Neuronal stem cell (in vitro differentiated cells): ENCODE data around the gene FBH1.
A peak's percentile ranks its signal among the peaks of the same experiment; 100 is the strongest.
"Not testable (repeated sequence)": the region's sequence is repeated elsewhere in the genome, so short reads cannot be mapped to it uniquely, and the experiment has no call there.

Source experiments
- DNase-seq: peaks from one replicate; pipeline ENCODE4 v3.0.0-alpha.2; 2013; ENCODE audit warnings: low spot score
- H2AFZ ChIP-seq: one replicate; pipeline ENCODE4 v1.6.1; 2013; ENCODE audit warnings: mild to moderate bottlenecking, low read length, inconsistent platforms
- H2AK5ac ChIP-seq: 2 replicates; pipeline ENCODE4 v1.6.1; 2013; ENCODE audit warnings: low read depth, mild to moderate bottlenecking, inconsistent platforms, low read length, moderate library complexity, mixed read lengths
- H2BK120ac ChIP-seq: 2 replicates; pipeline ENCODE4 v1.6.1; 2013; ENCODE audit warnings: low read depth, mild to moderate bottlenecking, inconsistent platforms, low read length, moderate library complexity, mixed read lengths
- H2BK12ac ChIP-seq: one replicate; pipeline ENCODE4 v1.6.1; 2013; ENCODE audit warnings: low read length, inconsistent platforms
- H2BK15ac ChIP-seq: 2 replicates; pipeline ENCODE4 v1.6.1; 2013; ENCODE audit warnings: mild to moderate bottlenecking, low read length, inconsistent platforms, mixed read lengths
- H2BK5ac ChIP-seq: one replicate; pipeline ENCODE4 v1.6.1; 2013; ENCODE audit warnings: inconsistent platforms, mild to moderate bottlenecking, low read length, moderate library complexity
- H3K14ac ChIP-seq: one replicate; pipeline ENCODE4 v1.6.1; 2013; ENCODE audit warnings: low read length, inconsistent platforms
- H3K18ac ChIP-seq: 2 replicates; pipeline ENCODE4 v1.6.1; 2013; ENCODE audit warnings: low read length, inconsistent platforms
- H3K23ac ChIP-seq: 2 replicates; pipeline ENCODE4 v1.6.1; 2013; ENCODE audit warnings: low read depth, mild to moderate bottlenecking, mixed read lengths, low read length, inconsistent platforms; ENCODE audit not compliant: poor library complexity
- H3K27ac ChIP-seq: replicated peaks from 3 replicates; pipeline ENCODE4 v1.5.1; 2013; ENCODE audit warnings: low read length, inconsistent platforms
- H3K27me3 ChIP-seq, 3 experiments: 2 replicates each; pipeline ENCODE4 v1.6.1; 2013; ENCODE audit warnings: low read length in 3 of 3, mild to moderate bottlenecking in 2 of 3, inconsistent platforms in 1 of 3, low read depth in 1 of 3, mixed read lengths in 1 of 3, moderate library complexity in 1 of 3; ENCODE audit not compliant: control insufficient read depth in 3 of 3, insufficient read depth in 3 of 3
- H3K36me3 ChIP-seq, 2 donors: replicated peaks in 1 of 2; 2 replicates each; pipeline ENCODE4 v1.6.1; 2013; ENCODE audit warnings: low read length in 2 of 2; ENCODE audit not compliant: control insufficient read depth in 2 of 2, insufficient read depth in 2 of 2
- H3K4ac ChIP-seq: 2 replicates; pipeline ENCODE4 v1.6.1; 2013; ENCODE audit warnings: inconsistent platforms, mild to moderate bottlenecking, low read length, moderate library complexity
- H3K4me1 ChIP-seq, 2 donors: 1 replicate in 1 of 2; 2 replicates in 1 of 2; pipeline ENCODE4 v1.6.1; 2013; ENCODE audit warnings: low read length in 2 of 2, low read depth in 1 of 2; ENCODE audit not compliant: control insufficient read depth in 2 of 2, insufficient read depth in 1 of 2
- H3K4me2 ChIP-seq: one replicate; pipeline ENCODE4 v1.6.1; 2013; ENCODE audit warnings: mild to moderate bottlenecking, low read length, inconsistent platforms; ENCODE audit not compliant: insufficient read depth, poor library complexity, severe bottlenecking
- H3K4me3 ChIP-seq, 2 donors: 2 replicates each; pipeline ENCODE4 v1.5.1; 2013; ENCODE audit warnings: low read length in 2 of 2, mild to moderate bottlenecking in 2 of 2, inconsistent platforms in 1 of 2, moderate library complexity in 1 of 2
- H3K79me1 ChIP-seq: one replicate; pipeline ENCODE4 v1.6.1; 2013; ENCODE audit warnings: low read depth, mild to moderate bottlenecking, inconsistent platforms, low read length, moderate library complexity
- H3K9ac ChIP-seq: one replicate; pipeline ENCODE4 v1.6.1; 2013; ENCODE audit warnings: mild to moderate bottlenecking, low read depth, low read length, inconsistent platforms; ENCODE audit not compliant: poor library complexity
- H3K9me3 ChIP-seq, 2 donors: replicated peaks in 1 of 2; 2 replicates each; pipeline versions ENCODE3 to v1.6.1; 2013; ENCODE audit warnings: low read length in 2 of 2, mild to moderate bottlenecking in 2 of 2, inconsistent platforms in 1 of 2, low read depth in 1 of 2, mixed read lengths in 1 of 2, moderate library complexity in 1 of 2; ENCODE audit not compliant: control insufficient read depth in 2 of 2, insufficient read depth in 1 of 2
- H4K8ac ChIP-seq: one replicate; pipeline ENCODE4 v1.6.1; 2013; ENCODE audit warnings: low read depth, mild to moderate bottlenecking, inconsistent platforms, low read length, moderate library complexity
- H4K91ac ChIP-seq: one replicate; pipeline ENCODE4 v1.6.1; 2013; ENCODE audit warnings: low read length, low read depth, mild to moderate bottlenecking, inconsistent platforms; ENCODE audit not compliant: poor library complexity
- WGBS, 2 donors: extraction: QIAGEN DNeasy Blood & Tissue Kit; methylation state at CpG; one replicate each; pipeline ENCODE4 v1.1.7; 2013; ENCODE audit warnings: missing lambda C conversion rate in 2 of 2, mixed read lengths in 1 of 2; ENCODE audit not compliant: insufficient read length in 2 of 2, insufficient replicate concordance in 1 of 2; ENCODE audit errors: extremely low coverage in 2 of 2; 5-methylcytosine and 5-hydroxymethylcytosine counted together

Gene FBH1

DNA sequence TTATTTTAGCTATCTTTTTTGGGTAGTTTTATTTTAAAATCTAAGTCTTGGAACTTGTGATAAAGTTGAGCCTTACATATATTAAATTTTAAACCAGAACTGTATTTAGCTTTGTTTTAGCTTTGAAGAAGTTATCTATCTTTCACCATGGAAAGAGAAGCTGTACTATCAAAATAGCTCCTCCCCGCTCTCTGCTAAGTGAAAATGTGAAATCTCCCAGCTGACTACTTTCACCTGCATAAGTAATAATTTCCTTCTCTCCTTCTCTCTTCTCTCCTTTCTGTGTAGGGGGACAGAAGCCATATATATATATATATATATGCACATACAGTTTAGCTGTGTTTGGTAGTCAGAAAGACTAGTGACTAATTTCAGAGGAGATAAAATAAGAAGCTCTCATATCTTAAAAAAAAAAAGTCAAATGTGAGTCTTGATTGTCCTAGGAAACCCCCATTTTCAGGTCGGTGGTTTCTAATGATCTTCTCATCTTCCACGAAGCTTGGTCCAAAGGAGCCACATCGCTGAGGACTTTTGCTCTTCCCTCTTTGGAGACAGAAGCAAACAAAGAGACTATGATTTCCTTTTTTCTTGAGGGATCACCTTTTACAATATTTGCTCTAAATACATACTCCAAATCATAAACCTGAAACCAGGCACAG, 46.2 kb upstream of the FBH1 start:
- no peak overlapping the region for H3K27ac ChIP-seq
- H3K79me1 ChIP-seq: peaks cover 4% of the 10 kb centered on the region
- H3K18ac ChIP-seq: no peak overlapping the region
- H3K4ac ChIP-seq: no peak overlapping the region
- peaks cover 0 to 2% (median 0%) of the 10 kb centered on the region in 3 experiments for H3K27me3 ChIP-seq
- H4K91ac ChIP-seq: no peak overlapping the region
- DNase-seq: no peak
- H4K8ac ChIP-seq: no peak overlapping the region
- no CpG with 5 or more reads among the region's 4 CpGs for WGBS, 2 donors
- no peak overlapping the region for H2BK15ac ChIP-seq
- H3K4me2 ChIP-seq: no peak overlapping the region
- no peak overlapping the region for H3K9ac ChIP-seq
- no peak overlapping the region for H3K4me3 ChIP-seq
- peaks cover 0 to 2% of the 10 kb centered on the region in 2 donors for H3K9me3 ChIP-seq
- H2AK5ac ChIP-seq: no peak overlapping the region
- no peak overlapping the region for H2BK120ac ChIP-seq
- no peak overlapping the region for H2BK5ac ChIP-seq
- H3K4me1 ChIP-seq: peaks cover 4 to 9% of the 10 kb centered on the region in 2 donors
- H3K23ac ChIP-seq: no peak overlapping the region
- H3K14ac ChIP-seq: no peak overlapping the region
- no peak overlapping the region for H2BK12ac ChIP-seq
- H2AFZ ChIP-seq: no peak overlapping the region
- peaks cover 0 to 2% of the 10 kb centered on the region in 2 donors for H3K36me3 ChIP-seq

DNA sequence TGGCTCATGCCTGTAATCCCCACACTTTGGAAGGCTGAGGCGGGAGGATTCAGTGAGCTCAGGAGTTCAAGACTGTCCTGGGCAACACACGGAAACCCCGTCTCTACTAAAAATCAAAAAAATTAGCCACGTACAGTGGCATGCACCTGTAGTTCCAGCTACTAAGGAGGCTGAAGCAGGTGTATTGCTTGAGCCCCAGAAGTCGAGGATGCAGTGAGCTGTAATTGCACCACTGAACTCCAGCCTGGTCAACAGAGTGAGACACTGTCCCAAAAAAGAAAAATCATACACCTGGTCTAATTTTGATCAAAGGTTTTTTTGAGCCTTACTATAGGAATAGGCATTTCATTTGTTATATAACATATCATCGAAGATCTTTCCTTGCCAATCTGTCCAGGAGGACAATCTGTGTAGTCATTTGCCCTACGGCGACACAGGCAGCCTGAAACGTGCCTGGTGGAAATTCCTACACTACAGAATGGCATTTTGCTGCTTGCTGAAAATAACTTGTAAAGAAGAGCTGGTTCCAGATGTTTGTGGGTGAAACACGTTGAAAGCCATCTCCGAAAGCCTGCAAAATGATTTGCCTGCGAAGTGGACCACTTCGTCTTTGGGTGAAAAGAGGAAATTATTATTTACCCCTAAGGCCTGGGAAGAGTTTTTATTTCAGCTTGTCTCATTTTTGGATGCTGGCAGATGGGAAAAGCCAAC, 45.5 kb upstream of the FBH1 start:
- Histone ChIP-seq H2BK15ac (no peak overlapping the region), H4K8ac (no peak overlapping the region), H3K79me1 (peaks cover 4% of the 10 kb centered on the region), H3K36me3 (peaks cover 0 to 1% of the 10 kb centered on the region in 2 donors), H2BK12ac (no peak overlapping the region), H3K4me1 (peaks cover 4 to 9% of the 10 kb centered on the region in 2 donors), H2AFZ (peak overlapping the region; percentile 22), H2AK5ac (no peak overlapping the region), H4K91ac (no peak overlapping the region), H3K9me3 (peaks cover 0 to 2% of the 10 kb centered on the region in 2 donors), H3K23ac (no peak overlapping the region), H3K14ac (no peak overlapping the region), H3K18ac (no peak overlapping the region), H3K4ac (no peak overlapping the region), H3K4me3 (no peak overlapping the region), H3K4me2 (no peak overlapping the region), H2BK120ac (no peak overlapping the region), H3K27me3 (peaks cover 0 to 2% (median 0%) of the 10 kb centered on the region in 3 experiments), H2BK5ac (no peak overlapping the region), H3K9ac (no peak overlapping the region), H3K27ac (no peak overlapping the region)
- DNase-seq: no peak
- no CpG with 5 or more reads among the region's 13 CpGs for WGBS, 2 donors

- H3K9ac ChIP-seq, H3K4ac ChIP-seq, H4K91ac ChIP-seq, H3K36me3 ChIP-seq, H3K14ac ChIP-seq, H4K8ac ChIP-seq, H2BK5ac ChIP-seq, H3K79me1 ChIP-seq, H2BK15ac ChIP-seq, H3K27ac ChIP-seq, H3K18ac ChIP-seq, H2BK120ac ChIP-seq, H3K23ac ChIP-seq, H3K4me2 ChIP-seq, H3K4me1 ChIP-seq, H3K9me3 ChIP-seq, H3K4me3 ChIP-seq, H2AFZ ChIP-seq, DNase-seq, H2AK5ac ChIP-seq, H2BK12ac ChIP-seq, H3K27me3 ChIP-seq: not testable (repeated sequence)
- no CpG with 5 or more reads among the region's 4 CpGs for WGBS, 2 donors
Measured at GRCh38 chr10:5846667-5847066, 43.4 kb upstream of the FBH1 start.

DNA sequence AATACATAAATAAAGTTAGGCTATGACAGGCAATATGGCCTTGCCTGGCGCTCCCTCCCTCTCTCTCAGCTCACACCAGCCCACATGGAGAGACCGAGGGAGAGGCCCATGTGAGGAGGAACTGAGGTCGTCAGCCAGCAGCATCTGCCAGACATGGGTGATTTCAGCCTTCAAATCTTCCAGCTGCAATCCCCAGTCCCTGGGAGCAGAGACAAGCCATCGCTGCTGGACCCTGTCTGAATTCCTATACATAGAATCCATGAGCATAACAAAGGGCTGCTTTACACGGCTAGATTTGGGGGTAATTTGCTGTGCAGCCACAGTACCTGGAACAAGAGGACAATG, 35.9 kb upstream of the FBH1 start:
- no peak for DNase-seq
- Histone ChIP-seq H3K4me1 (peaks cover 0 to 5% of the 10 kb centered on the region in 2 donors), H3K23ac (no peak overlapping the region), H3K4ac (no peak overlapping the region), H2BK5ac (no peak overlapping the region), H2BK120ac (no peak overlapping the region), H3K27me3 (no peaks in the 10 kb centered on the region), H3K9me3 (no peaks in the 10 kb centered on the region), H2BK15ac (no peak overlapping the region), H2AFZ (peak overlapping the region; percentile 68), H4K8ac (no peak overlapping the region), H4K91ac (no peak overlapping the region), H2AK5ac (no peak overlapping the region), H3K27ac (no peak overlapping the region), H3K14ac (no peak overlapping the region), H3K79me1 (no peaks in the 10 kb centered on the region), H3K36me3 (no peaks in the 10 kb centered on the region), H2BK12ac (no peak overlapping the region), H3K9ac (no peak overlapping the region), H3K4me3 (no peak overlapping the region), H3K18ac (peak overlapping the region; percentile 12), H3K4me2 (no peak overlapping the region)
- WGBS, 2 donors: no CpG with 5 or more reads among the region's 5 CpGs
